ENCODE measurements around the gene COL28A1. TPM values are rescaled to one million over a fixed set of nuclear protein-coding genes. Genes with fewer than 3 reads are reported as not detected.
"Not testable (repeated sequence)": the region's sequence is repeated elsewhere in the genome, so short reads cannot be mapped to it uniquely, and the experiment has no call there.

The COL28A1 gene
- total RNA-seq, 1 experiment from 2014 or later, result 4.4 TPM

- DNase-seq (ENCODE audit: low read depth), result no peak
Observed at GRCh38 chr7:7475601-7476000, 60.1 kb downstream of the COL28A1 start.

DNA sequence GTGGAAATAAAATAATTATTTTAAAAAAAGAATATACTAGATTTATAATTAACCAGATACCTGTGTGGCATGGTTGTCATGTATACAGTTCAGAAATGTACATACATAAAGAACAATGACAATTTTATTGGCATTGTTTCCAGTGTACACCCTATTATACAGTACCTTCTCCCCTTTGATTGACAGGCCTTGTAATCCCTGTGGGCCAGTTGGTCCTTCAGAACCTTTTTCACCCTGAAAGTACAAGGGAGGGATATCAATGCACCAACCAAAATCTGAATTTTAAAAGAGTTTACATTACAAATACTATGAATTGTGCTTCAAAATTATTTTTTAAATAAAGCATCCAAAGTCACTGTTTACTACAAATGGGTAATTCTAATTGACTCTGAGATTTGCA, 61.2 kb downstream of the COL28A1 start:
- DNase-seq (ENCODE audit: low read depth), result no peak

DNA sequence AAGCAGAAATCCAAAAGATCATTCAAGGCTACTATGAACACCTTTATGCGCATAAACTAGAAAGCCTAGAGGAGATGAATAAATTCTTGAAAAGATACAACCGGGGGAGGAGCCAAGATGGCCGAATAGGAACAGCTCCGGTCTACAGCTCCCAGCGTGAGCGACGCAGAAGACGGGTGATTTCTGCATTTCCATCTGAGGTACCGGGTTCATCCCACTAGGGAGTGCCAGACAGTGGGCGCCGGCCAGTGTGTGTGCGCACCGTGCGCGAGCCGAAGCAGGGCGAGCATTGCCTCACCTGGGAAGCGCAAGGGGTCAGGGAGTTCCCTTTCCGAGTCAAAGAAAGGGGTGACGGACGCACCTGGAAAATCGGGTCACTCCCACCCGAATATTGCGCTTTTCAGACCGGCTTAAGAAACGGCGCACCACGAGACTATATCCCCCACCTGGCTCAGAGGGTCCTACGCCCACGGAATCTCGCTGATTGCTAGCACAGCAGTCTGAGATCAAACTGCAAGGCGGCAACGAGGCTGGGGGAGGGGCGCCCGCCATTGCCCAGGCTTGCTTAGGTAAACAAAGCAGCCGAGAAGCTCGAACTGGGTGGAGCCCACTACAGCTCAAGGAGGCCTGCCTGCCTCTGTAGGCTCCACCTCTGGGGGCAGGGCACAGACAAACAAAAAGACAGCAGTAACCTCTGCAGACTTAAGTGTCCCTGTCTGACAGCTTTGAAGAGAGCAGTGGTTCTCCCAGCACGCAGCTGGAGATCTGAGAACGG, 70.5 kb downstream of the COL28A1 start:
- not testable (repeated sequence) for DNase-seq (ENCODE audit: low read depth)

DNA sequence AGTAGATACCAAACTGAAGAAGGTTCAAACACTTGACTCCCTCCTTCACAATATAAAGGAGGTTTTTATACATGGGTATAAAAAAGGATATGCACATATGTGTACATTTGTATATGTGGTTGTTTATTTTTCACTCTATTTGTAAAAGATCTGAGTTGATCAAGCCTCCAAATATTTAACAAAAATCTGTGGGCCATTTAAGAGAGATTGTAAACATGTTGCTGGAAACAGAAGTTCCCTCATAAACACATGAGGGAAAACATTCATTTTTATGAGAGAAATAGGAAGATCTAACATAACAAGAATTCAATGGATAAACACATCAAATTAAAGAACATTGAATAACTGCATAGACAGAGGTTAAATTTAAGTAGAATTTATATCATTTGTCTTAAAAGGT, 81.7 kb downstream of the COL28A1 start:
- DNase-seq (ENCODE audit: low read depth), result no peak

- DNase-seq (ENCODE audit: low read depth), result no peak
Observed at GRCh38 chr7:7452652-7453051, 83.0 kb downstream of the COL28A1 start.

DNA sequence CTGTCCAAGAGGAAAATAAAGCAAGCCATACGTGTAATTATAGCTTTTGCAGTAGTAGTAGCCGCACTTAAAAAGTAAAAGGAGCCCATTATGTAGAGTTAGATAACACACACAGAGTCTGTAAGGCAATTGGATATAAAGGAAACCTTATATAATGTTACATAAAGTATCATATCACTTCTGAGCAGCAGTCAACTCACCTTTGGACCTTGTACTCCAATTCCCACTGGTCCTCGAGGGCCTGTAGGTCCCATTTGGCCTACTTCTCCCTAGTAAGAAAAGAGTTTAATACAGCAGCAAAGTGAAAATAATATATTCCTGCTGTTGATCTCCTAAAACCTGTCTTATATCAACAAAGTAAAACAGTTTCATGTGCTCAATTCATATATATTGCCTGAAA, 83.6 kb downstream of the COL28A1 start:
- no peak for DNase-seq (ENCODE audit: low read depth)

- DNase-seq (ENCODE audit: low read depth), result peak; percentile 42
Observed at GRCh38 chr7:7449055-7449454, 86.6 kb downstream of the COL28A1 start.

DNA sequence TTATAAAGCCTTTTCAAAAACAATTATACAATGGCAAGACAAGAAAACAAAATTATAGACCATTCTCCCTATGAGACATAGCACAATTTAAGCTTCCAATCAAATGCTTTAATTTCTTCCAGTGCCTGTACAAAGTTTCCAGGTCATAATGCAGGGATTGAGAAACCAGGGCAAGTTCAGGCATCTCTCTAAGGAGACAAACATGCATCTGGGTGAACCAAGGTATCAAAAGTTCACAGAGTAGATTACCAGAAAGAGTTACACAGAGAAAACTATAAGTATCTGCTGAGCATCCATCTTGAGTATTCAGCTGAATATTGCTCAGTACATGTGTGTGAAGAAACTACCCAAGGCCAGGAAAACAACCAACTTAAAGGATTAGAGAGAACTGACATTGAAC, 89.1 kb downstream of the COL28A1 start:
- DNase-seq (ENCODE audit: low read depth), result no peak

- no peak for DNase-seq (ENCODE audit: low read depth)
Observed at GRCh38 chr7:7443806-7444350, 91.8 kb downstream of the COL28A1 start.

- DNase-seq (ENCODE audit: low read depth), result peak; percentile 30
Observed at GRCh38 chr7:7439564-7439963, 96.1 kb downstream of the COL28A1 start.

- DNase-seq (ENCODE audit: low read depth), result peak; percentile 100
Observed at GRCh38 chr7:7438851-7439250, 96.8 kb downstream of the COL28A1 start.

DNA sequence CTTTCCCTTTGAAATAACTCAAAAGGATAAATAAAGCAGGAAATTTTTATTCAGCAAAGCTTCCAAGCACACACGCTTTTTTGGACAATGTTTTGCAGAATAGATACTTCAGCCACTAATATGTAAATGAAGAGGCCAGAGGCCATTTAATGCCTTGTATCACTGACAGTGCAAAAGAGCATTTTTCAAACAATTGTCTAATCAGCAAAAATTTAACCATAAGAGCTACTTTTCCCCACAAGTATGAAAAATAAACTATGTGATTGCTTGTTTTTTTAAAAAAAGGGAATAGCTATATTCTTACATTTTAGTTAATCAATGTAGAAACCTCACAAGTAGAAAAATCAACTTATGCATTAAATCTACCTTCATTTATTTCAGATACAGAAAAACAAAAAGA, 99.7 kb downstream of the COL28A1 start:
- DNase-seq (ENCODE audit: low read depth), result no peak

- peak; percentile 59 for DNase-seq (ENCODE audit: low read depth)
Observed at GRCh38 chr7:7434329-7434728, 101.3 kb downstream of the COL28A1 start.

- DNase-seq (ENCODE audit: low read depth), result peak; percentile 75
Observed at GRCh38 chr7:7433811-7434210, 101.9 kb downstream of the COL28A1 start.

DNA sequence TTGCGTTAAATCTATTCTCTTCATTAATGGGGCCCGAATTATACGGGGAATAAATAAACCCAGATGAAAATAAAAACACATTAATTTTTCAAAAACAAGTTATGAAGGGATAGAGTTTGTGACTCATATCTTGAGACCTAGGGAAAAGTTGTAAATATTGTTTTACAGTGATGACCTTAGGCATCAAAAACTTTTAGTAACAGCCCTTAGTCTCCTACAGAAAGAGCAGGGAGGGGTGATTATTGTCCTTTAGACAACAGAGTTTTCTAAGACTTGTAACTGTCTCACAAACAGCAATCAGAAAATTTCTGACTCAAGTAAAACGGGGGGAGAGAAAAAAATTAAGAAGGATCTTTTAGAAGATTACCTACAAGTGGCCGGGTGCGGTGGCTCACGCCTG, 102.7 kb downstream of the COL28A1 start:
- DNase-seq (ENCODE audit: low read depth), result peak; percentile 48

GRCh38 chr7:7428806-7429205, 106.9 kb downstream of the COL28A1 start:
- peak; percentile 91 for DNase-seq (ENCODE audit: low read depth)

- DNase-seq (ENCODE audit: low read depth), result no peak
Observed at GRCh38 chr7:7427363-7427762, 108.3 kb downstream of the COL28A1 start.

GRCh38 chr7:7426676-7427075, 109.0 kb downstream of the COL28A1 start:
- peak; percentile 36 for DNase-seq (ENCODE audit: low read depth)

- DNase-seq (ENCODE audit: low read depth), result no peak
Observed at GRCh38 chr7:7425321-7425720, 110.4 kb downstream of the COL28A1 start.

GRCh38 chr7:7424151-7424873, 111.4 kb downstream of the COL28A1 start:
- DNase-seq (ENCODE audit: low read depth), result peak; percentile 95

GRCh38 chr7:7422641-7423040, 113.0 kb downstream of the COL28A1 start:
- no peak for DNase-seq (ENCODE audit: low read depth)

DNA sequence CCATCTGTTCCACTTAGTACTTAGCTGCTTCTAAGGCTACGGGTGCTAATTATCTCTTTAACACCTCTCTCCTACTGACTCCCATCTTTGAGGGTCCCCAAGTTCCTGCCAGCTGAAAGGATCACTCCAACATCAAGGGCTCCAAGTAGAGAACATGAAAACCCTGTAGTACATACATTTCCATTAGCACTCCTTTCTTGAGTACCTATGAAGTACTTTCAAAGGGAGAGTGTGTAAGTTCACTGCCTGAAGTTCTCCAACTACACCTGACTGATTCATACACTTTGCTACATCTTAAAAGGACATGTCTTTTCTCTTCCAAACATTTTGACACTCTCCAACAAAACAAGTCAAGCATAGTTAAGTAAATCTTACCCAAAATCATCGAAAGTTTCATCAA, 113.8 kb downstream of the COL28A1 start:
- DNase-seq (ENCODE audit: low read depth), result no peak

DNA sequence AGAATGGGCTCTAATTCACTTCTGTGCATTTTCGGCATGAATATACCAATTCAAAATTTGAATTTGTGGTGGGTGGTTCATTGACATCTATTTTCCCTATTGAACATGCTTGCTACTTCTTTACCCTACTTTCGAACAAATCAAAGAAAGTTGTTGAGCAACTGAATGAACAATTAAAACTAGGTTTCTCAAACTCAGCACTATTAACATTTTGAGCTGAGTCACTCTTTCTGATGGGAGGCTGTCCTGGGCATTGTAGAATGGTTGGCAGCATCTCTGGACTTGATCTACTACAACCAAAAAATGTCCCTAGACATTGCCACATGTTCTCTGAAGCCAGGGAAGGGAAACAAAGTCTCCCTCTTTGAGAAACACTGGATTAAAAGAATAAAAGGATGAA, 116.7 kb downstream of the COL28A1 start:
- DNase-seq (ENCODE audit: low read depth), result no peak
